Measurements from ENCODE around the gene GRIP2. TPM values are rescaled to one million over a fixed set of nuclear protein-coding genes. Genes with fewer than 3 reads are reported as not detected.

GRIP2 gene
- total and polyA plus RNA-seq, 2 of the 4 experiments (the other 2 are of a cell fraction): 0.05 TPM; not detected in 1

DNA sequence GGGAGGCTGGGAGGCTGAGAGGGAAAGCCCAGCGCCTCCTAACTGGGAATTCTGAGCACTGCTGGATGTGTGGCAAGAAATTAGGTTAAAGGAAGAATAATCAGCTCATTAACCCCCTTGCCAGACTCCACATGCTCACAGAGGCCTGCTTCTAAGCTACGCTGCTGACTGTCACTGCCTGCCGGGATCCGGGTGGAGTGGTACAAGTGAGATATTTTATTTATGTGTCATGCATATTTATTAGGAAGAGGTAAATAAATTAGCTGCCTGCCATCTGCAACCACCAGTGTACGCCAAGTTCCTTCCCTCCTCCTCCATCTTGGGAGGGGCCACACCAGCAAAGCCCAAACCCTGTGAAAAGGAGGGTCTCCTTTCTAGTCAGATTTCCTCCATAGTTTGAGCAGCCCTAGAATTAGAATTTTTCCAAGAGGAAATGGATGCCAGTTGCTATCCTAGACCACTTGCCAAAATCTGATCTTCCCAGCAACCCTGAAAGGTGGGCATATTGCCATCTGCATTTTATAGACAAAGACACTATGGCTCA, 43.5 kb upstream of the GRIP2 start:
- dilution Hi-C loops (cut with HindIII; ENCODE audit: low sequenced_read_pairs, unreplicated experiment): no loop called here

More for the DNA sequence above, 43.5 kb upstream of the GRIP2 start:
- WGBS, 2 experiments (ENCODE audit: extremely low coverage in 2 of 2, insufficient read length in 1 of 2): no CpG with 5 or more reads among the region's 5 CpGs
- Histone ChIP-seq H3K4me3 (ENCODE audit: insufficient read depth, low read depth, low read length) (no peak overlapping the region), H3K27ac (ENCODE audit: insufficient read depth, low read length) (no peak overlapping the region), H2BK120ac (ENCODE audit: low read depth, low read length) (no peak overlapping the region), H2BK5ac (ENCODE audit: low read depth, low read length, poor library complexity, severe bottlenecking) (no peak overlapping the region), H3K56ac (ENCODE audit: extremely low read depth, insufficient read depth, low read length) (no peak overlapping the region), H2BK15ac (ENCODE audit: low read depth, low read length) (no peak overlapping the region), H3K36me3 (ENCODE audit: control insufficient read depth, insufficient read depth, low read length) (no peaks in the 10 kb centered on the region), H3K23ac (ENCODE audit: low read depth, low read length) (no peak overlapping the region), H4K8ac (ENCODE audit: low read depth in 2 of 2, low read length in 2 of 2) (no peak overlapping the region), H4K5ac (ENCODE audit: low read depth, low read length) (no peak overlapping the region), H2BK20ac (ENCODE audit: low read depth, low read length) (no peak overlapping the region), H4K20me1 (ENCODE audit: insufficient read depth, low read length) (no peaks in the 10 kb centered on the region; the same call in 1 of the 2 replicates), H3K9me3 (ENCODE audit: control insufficient read depth, insufficient read depth, low read length) (no peaks in the 10 kb centered on the region), H3K27me3 (ENCODE audit: control insufficient read depth, insufficient read depth, low read length) (peaks cover 16% of the 10 kb centered on the region), H2AK5ac (ENCODE audit: low read depth, low read length) (no peak overlapping the region), H3K14ac (replicated peaks; ENCODE audit: low read depth, low read length) (no peak overlapping the region), H4K91ac (ENCODE audit: insufficient read depth, low read depth, low read length) (no peak overlapping the region), H3K9me1 (ENCODE audit: insufficient read depth, low read length) (no peaks in the 10 kb centered on the region), H2AFZ (replicated peaks; ENCODE audit: low read length, poor library complexity) (no peak overlapping the region), H2AK9ac (replicated peaks; ENCODE audit: low read depth, low read length, poor library complexity) (no peak overlapping the region), H3K4ac (ENCODE audit: low read depth, low read length) (no peak overlapping the region), H3K18ac (ENCODE audit: low read depth, low read length) (no peak overlapping the region), H3K4me1 (ENCODE audit: control insufficient read depth, insufficient read depth, low read length) (no peaks in the 10 kb centered on the region), H3K9ac (ENCODE audit: low read depth, low read length) (no peak overlapping the region), H3K4me2 (ENCODE audit: low read depth, low read length) (no peak overlapping the region), H3K79me1 (ENCODE audit: low read depth in 1 of 2, low read length in 2 of 2) (no peaks in the 10 kb centered on the region)
- no TSS peak for BruUV-seq (replicated peaks)
- DNase-seq: no peak
- POLR2A ChIA-PET (ENCODE audit: unreplicated experiment): no interaction called here
- intact Hi-C loops (cut with micrococcal nuclease): no loop called here
- TF ChIP-seq BHLHE40 (IDR thresholded peaks at IDR 0.05; ENCODE audit: low read depth, low read length) (no peak), CTCF (conservative IDR thresholded peaks at IDR 0.05; ENCODE audit: low read depth, low read length) (no peak), FOS (IDR thresholded peaks at IDR 0.05; ENCODE audit: low read depth, low read length) (no peak), MAFK (IDR thresholded peaks at IDR 0.05; ENCODE audit: low read depth, low read length) (no peak), MXI1 (IDR thresholded peaks at IDR 0.05; ENCODE audit: borderline replicate concordance, low read depth, low read length) (no peak), CEBPB (IDR thresholded peaks at IDR 0.05; ENCODE audit: low read depth, low read length) (no peak), ELK1 (IDR thresholded peaks at IDR 0.05; ENCODE audit: borderline replicate concordance, low read depth, low read length) (no peak), POLR2A (IDR thresholded peaks at IDR 0.05; ENCODE audit: low read depth, low read length) (no peak), RFX5 (IDR thresholded peaks at IDR 0.05; ENCODE audit: low read depth, low read length) (no peak), CHD1 (IDR thresholded peaks at IDR 0.05; ENCODE audit: low read depth, low read length) (no peak), NFE2L2 (IDR thresholded peaks at IDR 0.05; ENCODE audit: low read depth, low read length) (no peak)
- TF ChIP-seq, protein P1, sequence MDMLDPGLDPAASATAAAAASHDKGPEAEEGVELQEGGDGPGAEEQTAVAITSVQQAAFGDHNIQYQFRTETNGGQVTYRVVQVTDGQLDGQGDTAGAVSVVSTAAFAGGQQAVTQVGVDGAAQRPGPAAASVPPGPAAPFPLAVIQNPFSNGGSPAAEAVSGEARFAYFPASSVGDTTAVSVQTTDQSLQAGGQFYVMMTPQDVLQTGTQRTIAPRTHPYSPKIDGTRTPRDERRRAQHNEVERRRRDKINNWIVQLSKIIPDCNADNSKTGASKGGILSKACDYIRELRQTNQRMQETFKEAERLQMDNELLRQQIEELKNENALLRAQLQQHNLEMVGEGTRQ (IDR thresholded peaks at IDR 0.05; ENCODE audit: low read depth, low read length): no peak
- CTCF ChIA-PET: interaction anchor here (0.6 kb wide), 1 partner anchor 58 kb away, joined by 4 read pairs; no protein-coding TSS in a partner anchor
- in situ Hi-C loops (cut with MboI; ENCODE audit: low sequenced_read_pairs): no loop called here
- no peak; the same call in 1 of the 2 replicates for ATAC-seq (ENCODE audit: low read depth)

Measured in IMR-90 (cell line).